ENCODE data around the gene CCDC192. TPM values are rescaled to one million over a fixed set of nuclear protein-coding genes. Genes with fewer than 3 reads are reported as not detected.
A peak's percentile ranks its signal among the peaks of the same experiment; 100 is the strongest.

CCDC192 gene
- polyA plus RNA-seq, 2 of the 4 experiments (the other 2 are of a cell fraction) = not detected

DNA sequence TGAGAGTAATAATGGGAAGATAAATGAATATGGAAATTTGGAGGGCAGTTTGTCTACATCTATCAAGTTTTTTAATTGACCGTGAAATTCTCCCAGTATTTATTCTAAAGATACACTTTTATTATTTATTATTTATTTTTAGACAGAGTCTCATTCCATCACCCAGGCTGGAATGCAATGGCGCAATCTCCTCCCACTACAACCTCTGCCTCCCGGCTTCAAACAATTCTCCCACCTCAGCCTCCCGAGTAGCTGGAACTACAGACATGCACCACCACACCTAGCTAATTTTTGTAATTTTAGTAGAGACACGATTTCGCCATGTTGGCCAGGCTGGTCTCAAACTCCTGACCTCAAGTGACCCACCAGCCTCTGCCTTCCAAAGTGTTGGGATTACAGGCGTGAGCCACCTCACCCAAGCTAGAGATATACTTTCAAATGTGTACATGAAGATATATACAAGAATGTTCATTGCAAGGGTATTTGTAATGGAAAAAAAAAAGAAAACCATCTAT is 282.7 kb downstream of the CCDC192 start:
- Histone ChIP-seq H3K4me2 (no peak overlapping the region), H3K27ac (no peak overlapping the region), H3K9me3 (no peaks in the 10 kb centered on the region), H3K4me3 (no peak overlapping the region), H3K4me1 (peaks cover 21% of the 10 kb centered on the region)
- POLR2A ChIA-PET = no interaction called here
- DNase-seq (ENCODE audit: low read depth in 1 of 2, low spot score in 1 of 2) (no peak), FAIRE-seq (no peak), ATAC-seq (no peak)
- WGBS (ENCODE audit: missing lambda C conversion rate) = 92% methylated on average over 7 of the region's 7 CpGs
- TF ChIP-seq RNF2 (IDR thresholded peaks at IDR 0.05; ENCODE audit: borderline replicate concordance, low read depth) (no peak), HEYL (CRISPR knock-in tag; IDR thresholded peaks at IDR 0.05) (no peak), SREBF2 (IDR thresholded peaks at IDR 0.05) (no peak), CEBPB (IDR thresholded peaks at IDR 0.05) (0 out of 4 replicates have a peak, but pooled peaks of 1 of the 2 experiments have one; percentile 21)
- CTCF ChIA-PET = no interaction called here

- DNase-seq (ENCODE audit: low read depth in 1 of 2, low spot score in 1 of 2) (no peak), FAIRE-seq (peak; percentile 63), ATAC-seq (peak; percentile 77 to 86)
- H3K27ac ChIP-seq = peak overlapping the region; percentile 80 to 82
- no peak overlapping the region for H3K4me3 ChIP-seq
- H3K9me3 ChIP-seq = no peaks in the 10 kb centered on the region
- POLR2A ChIA-PET = no interaction called here
- WGBS (ENCODE audit: missing lambda C conversion rate) = 61% methylated on average over 2 of the region's 2 CpGs
- H3K4me1 ChIP-seq = peaks cover 17% of the 10 kb centered on the region
- TF ChIP-seq PHF8 (IDR thresholded peaks at IDR 0.05; ENCODE audit: borderline replicate concordance, low read depth) = no peak
- TF ChIP-seq SREBF2 (IDR thresholded peaks at IDR 0.05) = no peak
- peak; percentile 24; the same call in 1 of the 2 replicates for TF ChIP-seq HOXB13 (CRISPR knock-in tag; IDR thresholded peaks at IDR 0.05; ENCODE audit: low read depth)
- TF ChIP-seq FOXS1 (CRISPR knock-in tag; IDR thresholded peaks at IDR 0.05) = 0 out of 2 replicates have a peak, but pooled peaks have one; percentile 16
- peak; percentile 64; the same call in 1 of the 2 replicates for TF ChIP-seq EHF (CRISPR knock-in tag; IDR thresholded peaks at IDR 0.05)
- CTCF ChIA-PET = interaction anchor here (0.6 to 1.1 kb wide), 5 partner anchors 34 to 1444 kb away, joined by 3 to 4 read pairs (median 3); no protein-coding TSS in a partner anchor
- peak overlapping the region; percentile 61 for H3K4me2 ChIP-seq
Measured at GRCh38 chr5:127987354-127988145, 284.4 kb downstream of the CCDC192 start.

GRCh38 chr5:127988146-127988760 is 285.1 kb downstream of the CCDC192 start:
- CTCF ChIA-PET = interaction anchor here (0.6 to 1.1 kb wide), 3 partner anchors 33 to 1445 kb away, joined by 3 to 4 read pairs (median 3); no protein-coding TSS in a partner anchor

More at GRCh38 chr5:127988146-127988760, 285.1 kb downstream of the CCDC192 start:
- peak; percentile 49 for FAIRE-seq
- POLR2A ChIA-PET = no interaction called here
- H3K4me2 ChIP-seq = peak overlapping the region; percentile 61
- H3K27ac ChIP-seq = peak overlapping the region; percentile 80 to 82
- H3K4me3 ChIP-seq = no peak overlapping the region
- ATAC-seq = peak; percentile 84 to 91
- TF ChIP-seq JUNB (IDR thresholded peaks at IDR 0.05) = peak; percentile 62
- no peak for TF ChIP-seq CBX2 (IDR thresholded peaks at IDR 0.05; ENCODE audit: borderline replicate concordance, low read depth)
- no peak for TF ChIP-seq RARB (CRISPR knock-in tag; IDR thresholded peaks at IDR 0.05)
- no peak; the same call in 1 of the 2 replicates for TF ChIP-seq EHMT2 (IDR thresholded peaks at IDR 0.05; ENCODE audit: low read depth)
- TF ChIP-seq FOSL2 (IDR thresholded peaks at IDR 0.05) = peak; percentile 66
- TF ChIP-seq FOSL2 (CRISPR knock-in tag; IDR thresholded peaks at IDR 0.05) = peak; percentile 88
- no peak for TF ChIP-seq CEBPB (IDR thresholded peaks at IDR 0.05)
- TF ChIP-seq KDM5A (IDR thresholded peaks at IDR 0.05) = no peak
- TF ChIP-seq HEYL (CRISPR knock-in tag; IDR thresholded peaks at IDR 0.05) = no peak
- TF ChIP-seq TP53 (CRISPR knock-in tag; IDR thresholded peaks at IDR 0.05) = no peak
- no peak for TF ChIP-seq HMGXB4 (CRISPR knock-in tag; IDR thresholded peaks at IDR 0.05; ENCODE audit: borderline replicate concordance)
- TF ChIP-seq MAFK (IDR thresholded peaks at IDR 0.05; ENCODE audit: partially characterized antibody) = peak; percentile 72
- no peak for TF ChIP-seq MYC (IDR thresholded peaks at IDR 0.05; ENCODE audit: borderline replicate concordance, low read length)
- TF ChIP-seq RAD21 (conservative IDR thresholded peaks at IDR 0.05 in 1 of 2, IDR thresholded peaks at IDR 0.05 in 1 of 2) = peak in 1 of 2 experiments; percentile 4; a peak in 1 of 5 replicates
- TF ChIP-seq BCL3 (IDR thresholded peaks at IDR 0.05) = no peak
- TF ChIP-seq, protein P1, sequence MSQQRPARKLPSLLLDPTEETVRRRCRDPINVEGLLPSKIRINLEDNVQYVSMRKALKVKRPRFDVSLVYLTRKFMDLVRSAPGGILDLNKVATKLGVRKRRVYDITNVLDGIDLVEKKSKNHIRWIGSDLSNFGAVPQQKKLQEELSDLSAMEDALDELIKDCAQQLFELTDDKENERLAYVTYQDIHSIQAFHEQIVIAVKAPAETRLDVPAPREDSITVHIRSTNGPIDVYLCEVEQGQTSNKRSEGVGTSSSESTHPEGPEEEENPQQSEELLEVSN (IDR thresholded peaks at IDR 0.05; ENCODE audit: borderline replicate concordance, low read depth) = no peak
- no peak for TF ChIP-seq HOXA7 (CRISPR knock-in tag; IDR thresholded peaks at IDR 0.05)
- no peak for TF ChIP-seq TFCP2L1 (CRISPR knock-in tag; IDR thresholded peaks at IDR 0.05)
- peak; percentile 65; the same call in 1 of the 2 replicates for TF ChIP-seq GATA3 (IDR thresholded peaks at IDR 0.05; ENCODE audit: borderline replicate concordance)
- peak; percentile 41; the same call in 1 of the 2 replicates for TF ChIP-seq MAX (IDR thresholded peaks at IDR 0.05)
- peak; percentile 38 to 88 for DNase-seq (ENCODE audit: low read depth in 1 of 2, low spot score in 1 of 2)
- H3K9me3 ChIP-seq = no peaks in the 10 kb centered on the region
- peaks cover 18% of the 10 kb centered on the region for H3K4me1 ChIP-seq
